GM18907 (cell line): ENCODE results near the gene MAOA.
A peak's percentile ranks its signal among the peaks of the same experiment; 100 is the strongest.
"Not testable (repeated sequence)": the region's sequence is repeated elsewhere in the genome, so short reads cannot be mapped to it uniquely, and the experiment has no call there.

Source experiments
- ATAC-seq: cut with Tn5 transposase; IDR thresholded peaks from one replicate; pipeline ENCODE4 v1.9.1; 2021; ENCODE audit warnings: mild to moderate bottlenecking, moderate library complexity; ENCODE audit not compliant: unreplicated experiment

MAOA gene

GRCh38 chrX:43656005-43656494 lies at the start of gene MAOA:
MAOA (plus strand) TSS chrX:43656299; CDS start chrX:43656342, 43 bp downstream.
- no peak for ATAC-seq

GRCh38 chrX:43612400-43612799 lies 43.7 kb upstream of the MAOA start:
- ATAC-seq: no peak

GRCh38 chrX:43615660-43616059 lies 40.4 kb upstream of the MAOA start:
- ATAC-seq: no peak

GRCh38 chrX:43618366-43619205 lies 37.5 kb upstream of the MAOA start:
- ATAC-seq: no peak

- not testable (repeated sequence) for ATAC-seq
Measured at GRCh38 chrX:43619861-43620260, 36.2 kb upstream of the MAOA start.

- no peak for ATAC-seq
Measured at GRCh38 chrX:43627147-43627546, 29.0 kb upstream of the MAOA start.

GRCh38 chrX:43627669-43628068 lies 28.4 kb upstream of the MAOA start:
- no peak for ATAC-seq

GRCh38 chrX:43629229-43629628 lies 26.9 kb upstream of the MAOA start:
- no peak for ATAC-seq

- no peak for ATAC-seq
Measured at GRCh38 chrX:43631841-43632240, 24.3 kb upstream of the MAOA start.

- no peak for ATAC-seq
Measured at GRCh38 chrX:43633081-43633480, 23.0 kb upstream of the MAOA start.

GRCh38 chrX:43633757-43634156 lies 22.3 kb upstream of the MAOA start:
- no peak for ATAC-seq

- ATAC-seq: no peak
Measured at GRCh38 chrX:43640482-43640881, 15.6 kb upstream of the MAOA start.

- no peak for ATAC-seq
Measured at GRCh38 chrX:43641691-43642090, 14.4 kb upstream of the MAOA start.

- no peak for ATAC-seq
Measured at GRCh38 chrX:43643201-43643600, 12.9 kb upstream of the MAOA start.

- no peak for ATAC-seq
Measured at GRCh38 chrX:43643662-43644061, 12.4 kb upstream of the MAOA start.

GRCh38 chrX:43644124-43644701 lies 11.9 kb upstream of the MAOA start:
- no peak for ATAC-seq

GRCh38 chrX:43646800-43647199 lies 9.3 kb upstream of the MAOA start:
- no peak for ATAC-seq

- peak; percentile 97 for ATAC-seq
Measured at GRCh38 chrX:43654431-43655150, 1.5 kb upstream of the MAOA start.

- peak; percentile 14 for ATAC-seq
Measured at GRCh38 chrX:43655151-43656004, 721 bp upstream of the MAOA start.

GRCh38 chrX:43657671-43658070 lies 1.6 kb downstream of the MAOA start:
- no peak for ATAC-seq
